Spleen (tissue), 11 donors: Measurements from ENCODE around the gene SPACA7. TPM values are rescaled to one million over a fixed set of nuclear protein-coding genes. Genes with fewer than 3 reads are reported as not detected.

Experiments used
- DNase-seq: peaks from one replicate; pipeline ENCODE4 v3.0.0-alpha.2; 2020
- H3K27ac ChIP-seq, 8 donors: fragments of 200-600 bp; sonication (generic) in 7 of 8; 1 replicate in 4 of 8; 2 replicates in 4 of 8; pipeline versions ENCODE4 v1.5.0 to v1.8.0; 2016 to 2021; ENCODE audit warnings: inconsistent platforms in 4 of 8, mild to moderate bottlenecking in 4 of 8, moderate library complexity in 1 of 8
- H3K27me3 ChIP-seq, 7 donors: fragments of 200-600 bp; sonication (generic) in 6 of 7; replicated peaks in 1 of 7; 1 replicate in 4 of 7; 2 replicates in 3 of 7; pipeline versions ENCODE4 v1.5.0 to v1.8.0; 2016 to 2021; ENCODE audit warnings: inconsistent platforms in 3 of 7, mild to moderate bottlenecking in 1 of 7
- H3K36me3 ChIP-seq, 6 donors: fragments of 200-600 bp; sonication (generic) in 5 of 6; 1 replicate in 4 of 6; 2 replicates in 2 of 6; pipeline versions ENCODE4 v1.5.0 to v1.8.0; 2016 to 2021; ENCODE audit warnings: inconsistent platforms in 2 of 6
- H3K4me1 ChIP-seq, 6 donors: fragments of 200-600 bp; sonication (generic) in 5 of 6; 1 replicate in 3 of 6; 2 replicates in 3 of 6; pipeline versions ENCODE4 v1.5.0 to v1.8.0; 2016 to 2021; ENCODE audit warnings: inconsistent platforms in 3 of 6
- H3K4me3 ChIP-seq, 8 donors: fragments of 200-600 bp; sonication (generic) in 7 of 8; 1 replicate in 4 of 8; 2 replicates in 4 of 8; pipeline versions ENCODE4 v1.5.0 to v1.8.0; 2016 to 2021; ENCODE audit warnings: inconsistent platforms in 4 of 8, mild to moderate bottlenecking in 4 of 8, moderate library complexity in 2 of 8
- H3K9me3 ChIP-seq, 8 donors: fragments of 200-600 bp; sonication (generic) in 7 of 8; 1 replicate in 4 of 8; 2 replicates in 4 of 8; pipeline versions ENCODE4 v1.5.0 to v1.8.0; 2016 to 2021; ENCODE audit warnings: inconsistent platforms in 4 of 8
- CTCF ChIP-seq, 11 experiments: fragments of 200-600 bp in 7 of 11; fragments of 450-650 bp in 4 of 11; sonication (generic) in 4 of 11; IDR thresholded peaks in 8 of 11; conservative IDR thresholded peaks in 3 of 11; 1 replicate in 7 of 11; 2 replicates in 4 of 11; pipeline versions ENCODE4 v1.4.0 to v1.8.0; 2016 to 2021; ENCODE audit warnings: antibody characterized with exemption in 11 of 11, inconsistent platforms in 4 of 11, mild to moderate bottlenecking in 1 of 11
- POLR2A ChIP-seq, 3 donors: fragments of 450-650 bp; IDR thresholded peaks; one replicate each; pipeline ENCODE4 v1.5.1; 2017; ENCODE audit warnings: antibody characterized with exemption in 3 of 3, mild to moderate bottlenecking in 1 of 3
- POLR2AphosphoS5 ChIP-seq, 3 donors: sonication (generic); formaldehyde crosslinking; IDR thresholded peaks; one replicate each; pipeline ENCODE4 v1.5.1; 2017; ENCODE audit warnings: antibody characterized with exemption in 3 of 3
- WGBS, 5 donors: extraction: QIAGEN DNeasy Blood & Tissue Kit in 3 of 5; methylation state at CpG; one replicate each; pipeline versions ENCODE4 v1.1.5 to v1.1.7; 2013 to 2018; 5-methylcytosine and 5-hydroxymethylcytosine counted together
- intact Hi-C: fragments of 100-400 bp; cut with DNase I; formaldehyde crosslinking; loops from one replicate; pipeline ENCODE4 v1.15.0; 2023; ENCODE audit warnings: low total_unique reads
- polyA plus RNA-seq, 3 donors: library from polyadenylated mRNA; stranded (reverse); fragments of 200-250 nt; gene quantifications; one replicate each; pipeline ENCODE4 v1.2.1, GENCODE V29; 2013
- total RNA-seq, 7 donors: library from RNA; depleted of rRNA in 3 of 7; stranded (reverse); fragments of >200 nt in 3 of 7; fragmentation: NEBNext Ultra II Directional in 4 of 7; extraction: Animal tissue kit (Norgen Biotek cat#: 25700) in 4 of 7; gene quantifications; one replicate each; pipeline versions ENCODE4 v1.1.0 to v1.2.1, GENCODE V29; 2016 to 2021
- donor health status: healthy with polysubstance abuse.
- donor health status: DM: no; HTN: no; CAD: no; lungs with moderate emphysema.
- donor health status: DM: no; HTN: no; CAD: no.
- donor health status: Bipolar disorder and iron deficiency.
- donor health status: healthy.
- donor health status: DM: no; HTN: no; CAD: no.
- donor health status: DM: yes; HTN: yes; CAD: no.

The SPACA7 gene
- total and polyA plus RNA-seq, 10 donors = not detected

DNA sequence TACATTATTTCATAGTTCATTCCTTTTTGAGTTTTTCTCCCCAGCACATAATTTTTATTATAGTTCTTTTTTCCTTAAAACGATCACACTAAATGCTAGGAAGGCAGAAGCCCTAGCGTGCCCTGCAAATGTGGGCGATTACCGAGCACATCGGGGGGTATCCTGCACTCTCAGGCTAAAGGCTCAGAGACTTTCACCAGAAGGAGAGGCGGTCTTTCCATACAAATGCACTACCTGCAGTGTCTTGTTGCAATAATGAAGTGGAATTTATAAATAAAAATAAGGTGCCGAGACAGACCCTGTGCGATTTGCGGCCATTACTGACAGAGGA is 29.3 kb upstream of the SPACA7 start:
- TF ChIP-seq CTCF (IDR thresholded peaks at IDR 0.05 in 8 of 11, conservative IDR thresholded peaks at IDR 0.05 in 3 of 11) = no peak
- TF ChIP-seq POLR2A (IDR thresholded peaks at IDR 0.05) = no peak
- TF ChIP-seq POLR2AphosphoS5 (IDR thresholded peaks at IDR 0.05) = no peak
- WGBS, 5 donors = 22 to 31% (median 23%) methylated on average over 9 of the region's 9 CpGs

DNA sequence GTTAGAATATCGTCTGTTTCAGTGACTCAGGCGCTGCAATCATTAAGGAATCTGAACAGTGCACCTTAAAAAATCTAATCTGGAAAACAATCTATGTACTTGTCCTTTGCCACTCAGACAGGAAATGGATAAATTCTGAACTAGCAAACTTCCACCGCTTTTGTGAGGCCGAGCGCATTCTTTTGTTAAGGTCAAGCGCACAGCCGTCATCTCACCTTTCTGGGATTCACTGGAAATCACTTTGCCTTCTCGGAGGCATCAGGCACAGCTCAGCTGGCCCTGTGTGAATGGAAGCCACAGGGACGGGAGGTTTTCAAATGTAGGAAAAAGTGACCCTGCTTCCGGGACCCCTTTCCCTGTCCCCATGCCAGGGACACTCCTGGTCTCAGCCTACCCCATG is 28.2 kb upstream of the SPACA7 start:
- Histone ChIP-seq H3K27me3 (peaks cover 0 to 76% (median 20%) of the 10 kb centered on the region in 7 donors), H3K9me3 (no peaks in the 10 kb centered on the region), H3K27ac (no peak overlapping the region), H3K4me3 (no peak overlapping the region), H3K4me1 (no peaks in the 10 kb centered on the region), H3K36me3 (no peaks in the 10 kb centered on the region)
- intact Hi-C loops = no loop called here
- DNase-seq = peak; percentile 43
- WGBS, 5 donors = 67 to 71% (median 68%) methylated on average over 10 of the region's 10 CpGs
- no peak for TF ChIP-seq POLR2AphosphoS5 (IDR thresholded peaks at IDR 0.05)
- TF ChIP-seq POLR2A (IDR thresholded peaks at IDR 0.05) = no peak
- TF ChIP-seq CTCF (IDR thresholded peaks at IDR 0.05 in 8 of 11, conservative IDR thresholded peaks at IDR 0.05 in 3 of 11) = no peak

More for the DNA sequence above, 29.3 kb upstream of the SPACA7 start:
- no peaks in the 10 kb centered on the region for H3K36me3 ChIP-seq
- peaks cover 0 to 87% (median 20%) of the 10 kb centered on the region in 7 donors for H3K27me3 ChIP-seq
- DNase-seq = no peak
- no peaks in the 10 kb centered on the region for H3K4me1 ChIP-seq
- intact Hi-C loops = no loop called here
- H3K4me3 ChIP-seq = no peak overlapping the region
- no peak overlapping the region for H3K27ac ChIP-seq
- H3K9me3 ChIP-seq = no peaks in the 10 kb centered on the region

GRCh38 chr13:112348642-112349345 is 27.4 kb upstream of the SPACA7 start:
- no peak for TF ChIP-seq CTCF (IDR thresholded peaks at IDR 0.05 in 8 of 11, conservative IDR thresholded peaks at IDR 0.05 in 3 of 11)
- no peaks in the 10 kb centered on the region for H3K9me3 ChIP-seq
- H3K4me1 ChIP-seq = no peaks in the 10 kb centered on the region
- intact Hi-C loops = no loop called here
- no peaks in the 10 kb centered on the region for H3K36me3 ChIP-seq
- no peak overlapping the region for H3K27ac ChIP-seq
- H3K4me3 ChIP-seq = no peak overlapping the region
- WGBS, 5 donors = 73 to 79% (median 77%) methylated on average over 12 of the region's 12 CpGs
- DNase-seq = peak; percentile 64
- H3K27me3 ChIP-seq = peaks cover 0 to 75% (median 20%) of the 10 kb centered on the region in 7 donors

DNA sequence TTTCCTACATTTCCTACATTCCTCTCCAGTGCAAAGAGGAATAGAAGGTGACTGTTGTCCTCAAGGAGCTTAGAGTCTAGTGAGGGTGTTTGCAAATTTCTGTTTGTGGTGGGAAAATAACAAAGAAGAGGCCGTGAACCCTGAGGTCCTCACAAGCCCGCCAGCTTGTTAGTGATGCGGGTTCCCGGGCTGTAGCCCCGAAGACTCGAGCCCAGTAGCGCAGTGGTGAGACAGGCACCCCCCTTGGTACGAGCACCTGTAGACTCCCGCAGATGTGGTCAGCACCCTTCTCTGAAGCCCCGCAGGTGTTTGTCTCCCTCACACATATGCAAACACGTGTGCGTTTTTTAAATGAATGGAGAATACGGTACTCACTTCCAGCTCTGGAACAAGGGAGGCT is 26.5 kb upstream of the SPACA7 start:
- Histone ChIP-seq H3K27ac (no peak overlapping the region), H3K9me3 (no peaks in the 10 kb centered on the region), H3K36me3 (no peaks in the 10 kb centered on the region), H3K4me3 (no peak overlapping the region), H3K27me3 (peaks cover 0 to 76% (median 20%) of the 10 kb centered on the region in 7 donors), H3K4me1 (no peaks in the 10 kb centered on the region)
- TF ChIP-seq POLR2AphosphoS5 (IDR thresholded peaks at IDR 0.05) (no peak), CTCF (IDR thresholded peaks at IDR 0.05 in 8 of 11, conservative IDR thresholded peaks at IDR 0.05 in 3 of 11) (no peak), POLR2A (IDR thresholded peaks at IDR 0.05) (no peak)
- intact Hi-C loops = no loop called here
- peak; percentile 56 for DNase-seq
- WGBS, 5 donors = 71 to 80% (median 75%) methylated on average over 11 to 13 of the region's 13 CpGs
